ENCODE measurements around the gene TXNRD1. TPM values are rescaled to one million over a fixed set of nuclear protein-coding genes. Genes with fewer than 3 reads are reported as not detected.
A peak's percentile ranks its signal among the peaks of the same experiment; 100 is the strongest.
"Not testable (repeated sequence)": the region's sequence is repeated elsewhere in the genome, so short reads cannot be mapped to it uniquely, and the experiment has no call there.

TXNRD1 gene
- 1,614 and 1,733 TPM in 2 replicates for total RNA-seq (2014; rRNA removed; shearing (Covaris generic))
- 745 and 1,100 TPM in 2 replicates for polyA plus RNA-seq (2014; cell fraction: nucleus; rRNA removed)

- DNase-seq (ENCODE audit: extremely low read depth, low read depth) = peak; percentile 85
These were observed at the start of gene TXNRD1 for GRCh38 chr12:104215638-104216297. TXNRD1 (plus strand) TSS chr12:104215779; CDS start chr12:104215803, 24 bp downstream.

DNA sequence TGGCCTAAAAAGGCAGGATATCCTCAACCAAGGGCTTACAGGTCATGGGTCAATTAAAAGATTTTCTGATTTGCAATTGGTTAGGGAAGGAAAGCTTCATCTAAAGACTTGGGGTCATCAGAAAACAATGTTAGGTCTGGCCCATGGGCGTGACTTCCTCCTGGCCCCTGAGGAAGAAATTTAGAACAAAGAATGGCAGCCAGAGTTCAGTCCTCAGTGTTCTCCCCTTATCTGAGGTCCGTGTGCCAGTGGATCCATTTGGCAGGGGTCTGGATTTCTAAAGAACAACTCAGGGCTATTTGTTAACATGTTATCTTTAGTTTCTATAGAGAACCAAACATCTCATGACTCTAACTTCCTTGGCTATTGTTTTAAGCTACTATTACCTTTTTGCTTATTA lies 49.8 kb upstream of the TXNRD1 start:
- no peak for DNase-seq (ENCODE audit: extremely low read depth, low read depth)

DNA sequence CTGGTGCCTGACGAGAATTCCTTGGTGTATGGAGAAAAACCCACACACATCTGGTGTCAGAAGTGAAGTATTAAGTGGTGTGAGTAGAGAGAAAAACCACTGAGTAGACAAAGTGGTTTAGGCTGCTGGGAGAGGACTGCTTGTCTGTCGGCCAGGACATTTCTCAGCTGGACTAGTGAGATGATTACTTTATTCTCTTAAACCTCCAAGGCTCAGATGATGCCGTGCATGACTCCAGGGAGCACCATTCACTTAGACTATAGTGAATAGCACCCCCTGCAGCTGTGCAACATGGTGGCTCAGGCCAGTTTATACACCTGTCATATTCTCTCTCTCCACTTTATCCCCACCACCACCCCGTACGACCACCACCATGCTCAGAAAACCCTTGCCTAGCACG lies 49.1 kb upstream of the TXNRD1 start:
- DNase-seq (ENCODE audit: extremely low read depth, low read depth) = no peak

DNA sequence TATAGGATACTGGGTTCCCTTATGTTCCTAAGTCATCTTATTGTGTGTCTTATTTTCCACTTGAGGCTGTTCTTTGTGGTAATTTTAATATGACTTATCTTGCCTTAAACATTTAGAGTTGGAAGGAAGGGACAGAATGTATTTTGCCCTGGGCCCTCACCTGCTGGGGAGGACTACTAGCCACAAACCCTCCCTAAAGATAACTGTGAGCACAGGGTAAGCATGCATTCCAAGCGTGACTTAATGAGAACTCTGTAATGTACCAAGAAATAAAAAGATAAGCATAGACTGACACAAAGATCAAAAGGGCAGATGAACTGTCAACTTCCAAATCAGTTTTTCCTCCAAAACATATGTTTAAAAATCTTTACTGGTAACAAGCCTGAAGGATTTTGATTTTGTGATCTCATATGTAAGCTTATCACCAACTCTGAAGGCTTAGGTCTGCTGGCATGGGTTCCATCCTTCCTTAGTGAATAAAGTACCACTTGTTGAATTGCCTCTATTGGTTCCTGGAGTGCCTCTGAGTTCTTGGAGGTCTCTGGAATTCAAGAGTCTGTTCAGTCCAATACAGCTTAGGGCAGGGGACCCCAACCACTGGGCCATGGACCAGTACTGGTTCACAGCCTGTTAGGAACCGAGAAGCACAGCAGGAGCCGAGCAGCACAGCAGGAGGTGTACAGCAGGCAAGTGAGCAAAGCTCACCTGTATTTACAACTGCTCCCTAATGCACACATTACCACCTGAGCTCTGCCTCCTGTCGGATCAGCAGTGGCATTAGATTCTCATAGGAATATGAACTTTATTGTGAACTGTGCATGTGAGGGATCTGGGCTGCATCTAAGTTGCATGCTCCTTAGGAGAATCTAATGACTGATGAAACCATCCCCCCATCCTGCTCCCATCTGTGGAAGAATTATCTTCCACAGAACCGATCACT lies 47.8 kb upstream of the TXNRD1 start:
- DNase-seq (ENCODE audit: extremely low read depth, low read depth) = no peak

GRCh38 chr12:104168596-104168995 lies 47.0 kb upstream of the TXNRD1 start:
- DNase-seq (ENCODE audit: extremely low read depth, low read depth) = no peak

DNA sequence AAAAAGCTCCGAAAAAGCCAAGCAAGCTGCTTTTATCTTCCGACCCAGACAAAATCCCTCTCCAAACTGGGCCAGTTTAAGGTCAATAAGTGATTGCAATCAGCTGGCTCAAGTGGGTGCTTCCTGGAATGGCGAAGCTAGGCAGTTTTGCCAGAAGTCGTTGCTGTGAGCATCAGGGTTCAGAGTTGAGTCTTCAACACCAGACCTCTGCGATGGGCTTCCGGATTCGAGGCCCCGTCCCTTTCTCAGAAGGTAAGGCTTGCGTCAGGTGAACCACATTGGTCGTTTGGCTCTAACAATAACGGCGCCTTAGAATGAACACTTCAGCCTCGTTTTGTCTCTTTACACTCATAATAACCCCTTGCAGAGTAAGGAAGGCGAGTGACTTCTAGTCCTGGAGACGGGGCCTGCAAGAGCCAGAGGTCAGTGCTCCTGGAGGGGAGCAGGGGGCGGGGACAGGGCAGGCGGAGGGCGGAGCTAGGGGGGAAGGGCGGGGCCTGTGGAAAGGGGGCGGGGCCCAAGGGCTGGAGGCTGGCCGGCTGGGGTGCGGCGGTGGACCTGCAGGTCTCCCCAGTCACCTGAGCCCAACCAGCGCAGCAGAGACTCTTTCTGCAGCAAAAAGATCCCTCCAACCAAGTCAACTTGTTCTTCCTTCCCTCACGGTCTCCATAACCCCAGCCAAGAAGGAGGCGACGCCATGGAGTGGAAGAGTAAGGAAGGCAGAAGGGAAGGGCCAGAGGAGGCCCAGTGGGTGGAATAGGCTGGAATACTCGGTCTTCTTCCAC lies 43.6 kb upstream of the TXNRD1 start:
- DNase-seq (ENCODE audit: extremely low read depth, low read depth) = no peak

GRCh38 chr12:104172570-104172947 lies 43.0 kb upstream of the TXNRD1 start:
- no peak for DNase-seq (ENCODE audit: extremely low read depth, low read depth)

GRCh38 chr12:104173804-104174203 lies 41.8 kb upstream of the TXNRD1 start:
- not testable (repeated sequence) for DNase-seq (ENCODE audit: extremely low read depth, low read depth)

- no peak for DNase-seq (ENCODE audit: extremely low read depth, low read depth)
These were observed 39.8 kb upstream of the TXNRD1 start for GRCh38 chr12:104175726-104176247.

GRCh38 chr12:104177336-104177662 lies 38.3 kb upstream of the TXNRD1 start:
- no peak for DNase-seq (ENCODE audit: extremely low read depth, low read depth)

DNA sequence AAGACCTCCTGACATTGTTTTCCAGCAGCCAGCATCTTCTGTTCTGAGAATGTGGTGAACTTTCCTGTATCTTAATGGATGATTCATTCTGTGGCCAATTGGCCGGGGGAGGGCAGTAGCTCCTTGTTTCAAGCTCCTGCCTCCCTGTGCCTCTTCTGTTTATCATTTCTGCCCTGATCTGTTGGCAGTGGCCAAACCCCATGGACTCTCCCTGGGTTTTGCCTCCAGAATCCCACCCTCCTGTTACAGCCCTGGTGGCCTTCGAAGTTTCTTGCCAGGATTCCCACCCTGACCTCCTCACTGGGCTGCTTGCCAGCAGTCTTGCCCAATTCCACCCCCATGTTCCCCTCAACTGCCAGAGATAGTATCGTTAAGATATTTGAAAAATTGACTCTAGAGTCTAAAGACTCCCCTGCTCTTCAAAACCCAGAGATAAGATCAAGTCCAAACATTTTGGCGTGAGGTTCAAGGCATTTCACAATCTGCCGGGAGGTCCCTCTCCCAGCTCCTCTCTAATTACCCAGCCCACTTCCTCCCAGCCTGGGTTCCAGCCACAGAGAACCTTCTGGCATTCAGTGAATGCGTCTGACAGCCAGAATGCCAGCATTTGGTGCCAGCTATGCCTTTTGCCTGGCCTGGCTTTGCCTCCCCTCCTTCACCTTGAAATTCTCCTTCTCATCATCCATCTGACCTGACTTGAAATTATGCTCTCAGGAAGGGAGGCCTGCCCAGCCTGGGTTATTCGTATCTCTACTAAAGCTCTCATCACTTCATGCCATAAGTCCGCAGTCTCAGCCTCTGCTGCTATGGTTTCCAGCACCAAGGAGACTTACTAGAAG lies 37.7 kb upstream of the TXNRD1 start:
- peak; percentile 32 for DNase-seq (ENCODE audit: extremely low read depth, low read depth)

DNA sequence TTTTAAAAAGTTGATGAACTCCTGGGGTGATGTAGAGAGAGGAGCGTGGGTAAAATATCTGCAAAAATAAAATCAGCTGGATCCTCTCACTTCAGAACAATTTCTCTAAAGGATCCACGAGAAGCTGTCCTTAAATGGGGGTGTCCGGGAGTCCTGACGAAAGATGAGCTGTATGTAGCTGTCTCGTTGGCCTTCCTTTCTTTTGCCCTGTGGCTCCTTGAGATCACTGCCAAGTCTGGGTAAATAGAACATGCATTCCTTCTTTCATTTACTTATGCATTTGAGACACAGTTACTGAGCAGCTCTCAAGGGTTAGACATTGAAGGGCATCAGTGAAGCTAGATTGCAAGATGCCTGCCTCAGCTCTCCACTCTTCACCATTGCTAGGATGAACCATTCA lies 35.2 kb upstream of the TXNRD1 start:
- DNase-seq (ENCODE audit: extremely low read depth, low read depth) = no peak

GRCh38 chr12:104181313-104181712 lies 34.3 kb upstream of the TXNRD1 start:
- DNase-seq (ENCODE audit: extremely low read depth, low read depth) = no peak

DNA sequence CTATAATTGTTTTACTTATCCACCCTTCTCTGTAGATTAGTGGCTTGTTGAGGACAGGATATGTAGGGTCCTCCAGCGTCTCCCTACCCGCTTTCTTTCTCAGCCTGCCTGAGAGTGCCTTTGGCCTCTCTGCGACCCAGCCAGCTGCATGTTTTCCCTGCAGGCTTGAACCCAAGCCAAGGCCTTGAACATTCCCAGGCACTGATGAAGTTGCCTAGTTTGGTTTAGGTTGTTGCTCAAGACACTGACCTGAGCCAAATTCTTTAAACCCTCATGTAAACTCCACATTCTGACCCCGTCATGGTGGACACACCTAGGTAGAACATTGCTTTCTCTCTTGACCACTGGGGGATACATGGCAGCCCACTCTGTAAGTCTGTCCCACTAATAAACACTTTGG lies 33.4 kb upstream of the TXNRD1 start:
- no peak for DNase-seq (ENCODE audit: extremely low read depth, low read depth)

GRCh38 chr12:104182621-104183378 lies 32.8 kb upstream of the TXNRD1 start:
- DNase-seq (ENCODE audit: extremely low read depth, low read depth) = no peak

- DNase-seq (ENCODE audit: extremely low read depth, low read depth) = no peak
These were observed 32.1 kb upstream of the TXNRD1 start for GRCh38 chr12:104183443-104183842.

- DNase-seq (ENCODE audit: extremely low read depth, low read depth) = no peak
These were observed 28.0 kb upstream of the TXNRD1 start for GRCh38 chr12:104187446-104188155.

DNA sequence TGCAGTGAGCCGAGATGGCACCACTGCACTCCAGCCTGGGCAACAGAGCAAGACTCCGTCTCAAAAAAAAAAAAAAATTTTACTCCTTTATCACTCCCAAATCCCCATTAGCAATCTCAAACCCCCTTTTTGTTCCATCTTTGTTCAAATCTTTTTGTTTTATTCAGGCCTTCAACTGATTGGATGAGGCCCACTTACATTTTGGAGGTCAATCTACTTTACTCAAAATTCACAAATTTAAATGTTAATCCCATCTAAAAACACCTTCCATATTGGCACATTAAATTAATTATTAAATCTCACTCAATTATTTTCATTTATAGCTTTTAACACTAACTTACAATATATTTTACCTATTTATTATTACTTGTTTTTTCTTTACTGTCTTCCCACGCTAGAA lies 27.0 kb upstream of the TXNRD1 start:
- DNase-seq (ENCODE audit: extremely low read depth, low read depth) = no peak
